HG03342 (cell line): ENCODE results near the gene COASY.
"Not testable (repeated sequence)": the region's sequence is repeated elsewhere in the genome, so short reads cannot be mapped to it uniquely, and the experiment has no call there.

Experiments
- ATAC-seq: cut with Tn5 transposase; IDR thresholded peaks from one replicate; pipeline ENCODE4 v1.9.1; 2021; ENCODE audit warnings: mild to moderate bottlenecking, moderate library complexity; ENCODE audit not compliant: unreplicated experiment

The COASY gene

GRCh38 chr17:42552736-42553135 is 9.2 kb upstream of the COASY start, which contains the start of gene HSD17B1:
Gene HSD17B1, plus strand, starts transcription at chr17:42552923. Its CDS starts 11 bp downstream, at chr17:42552934.
- ATAC-seq: not testable (repeated sequence)

GRCh38 chr17:42553161-42553818 is 8.7 kb upstream of the COASY start:
- no peak for ATAC-seq

- ATAC-seq: no peak
These were observed 8.1 kb upstream of the COASY start for GRCh38 chr17:42553866-42554249.

GRCh38 chr17:42554250-42555121 is 7.5 kb upstream of the COASY start:
- ATAC-seq: peak; percentile 76

GRCh38 chr17:42555122-42555622 is 6.8 kb upstream of the COASY start:
- no peak for ATAC-seq

- ATAC-seq: not testable (repeated sequence)
These were observed 5.9 kb upstream of the COASY start for GRCh38 chr17:42555961-42556617.

- ATAC-seq: no peak
These were observed 2.9 kb upstream of the COASY start for GRCh38 chr17:42559075-42559474.

- ATAC-seq: no peak
These were observed 1.7 kb upstream of the COASY start for GRCh38 chr17:42560246-42560645.

- ATAC-seq: no peak
These were observed 617 bp downstream of the COASY start for GRCh38 chr17:42562388-42563142.

- ATAC-seq: no peak
These were observed 1.2 kb downstream of the COASY start for GRCh38 chr17:42563143-42563509.

- ATAC-seq: no peak
These were observed 1.6 kb downstream of the COASY start for GRCh38 chr17:42563543-42563942.

- no peak for ATAC-seq
These were observed 2.0 kb downstream of the COASY start for GRCh38 chr17:42563950-42564349.

GRCh38 chr17:42564815-42565522 is 3.0 kb downstream of the COASY start:
- ATAC-seq: no peak

- no peak for ATAC-seq
These were observed 3.7 kb downstream of the COASY start for GRCh38 chr17:42565523-42566214.

GRCh38 chr17:42566215-42566882 is 4.4 kb downstream of the COASY start:
- no peak for ATAC-seq

- peak; percentile 54 for ATAC-seq
These were observed 5.1 kb downstream of the COASY start, which contains the start of gene MLX for GRCh38 chr17:42566883-42567573. Gene MLX, plus strand, starts transcription at chr17:42567100. Its CDS starts 25 bp downstream, at chr17:42567125.

GRCh38 chr17:42568341-42569111 is 6.6 kb downstream of the COASY start:
- no peak for ATAC-seq
